Duodenal mucosa (tissue), 2 donors: ENCODE data around the gene ZC3H15.

Experiments used
- H3K27ac ChIP-seq: one replicate; pipeline ENCODE4 v1.7.0; 2013; ENCODE audit warnings: low read depth, low read length
- H3K27me3 ChIP-seq, 2 donors: one replicate each; pipeline ENCODE4 v1.7.0; 2013; ENCODE audit warnings: low read length in 2 of 2, control low read depth in 1 of 2; ENCODE audit not compliant: insufficient read depth in 2 of 2, control insufficient read depth in 1 of 2
- H3K36me3 ChIP-seq, 2 donors: one replicate each; pipeline ENCODE4 v1.7.0; 2013; ENCODE audit warnings: low read length in 2 of 2, control low read depth in 1 of 2; ENCODE audit not compliant: insufficient read depth in 2 of 2, control insufficient read depth in 1 of 2
- H3K4me1 ChIP-seq, 2 donors: one replicate each; pipeline ENCODE4 v1.7.0; 2013; ENCODE audit warnings: low read length in 2 of 2, control low read depth in 1 of 2; ENCODE audit not compliant: insufficient read depth in 2 of 2, control insufficient read depth in 1 of 2
- H3K4me3 ChIP-seq, 2 donors: one replicate each; pipeline ENCODE4 v1.7.0; 2013; ENCODE audit warnings: low read length in 2 of 2, low read depth in 1 of 2
- H3K9ac ChIP-seq, 2 donors: one replicate each; pipeline ENCODE4 v1.7.0; 2013; ENCODE audit warnings: low read length in 2 of 2, low read depth in 1 of 2
- H3K9me3 ChIP-seq, 2 donors: one replicate each; pipeline ENCODE4 v1.7.0; 2013; ENCODE audit warnings: low read length in 2 of 2, control low read depth in 1 of 2; ENCODE audit not compliant: control insufficient read depth in 1 of 2

Gene ZC3H15

GRCh38 chr2:186554850-186555671 is 69.0 kb downstream of the ZC3H15 start:
- Histone ChIP-seq H3K27ac (no peak overlapping the region), H3K9me3 (no peaks in the 10 kb centered on the region), H3K4me3 (no peak overlapping the region), H3K9ac (no peak overlapping the region), H3K27me3 (no peaks in the 10 kb centered on the region), H3K36me3 (no peaks in the 10 kb centered on the region), H3K4me1 (no peaks in the 10 kb centered on the region)

GRCh38 chr2:186558512-186559276 is 72.6 kb downstream of the ZC3H15 start:
- Histone ChIP-seq H3K27ac (no peak overlapping the region), H3K4me3 (no peak overlapping the region), H3K9ac (no peak overlapping the region), H3K4me1 (no peaks in the 10 kb centered on the region), H3K36me3 (no peaks in the 10 kb centered on the region), H3K27me3 (no peaks in the 10 kb centered on the region), H3K9me3 (no peaks in the 10 kb centered on the region)
